ENCODE measurements around the gene ADAMTSL1. TPM values are rescaled to one million over a fixed set of nuclear protein-coding genes. Genes with fewer than 3 reads are reported as not detected.

Gene ADAMTSL1
- total and polyA plus RNA-seq, 2 of the 8 experiments (the other 6 are each of a cell fraction or from before 2014, with no cell fraction given) = 0.84 to 1.1 TPM

DNA sequence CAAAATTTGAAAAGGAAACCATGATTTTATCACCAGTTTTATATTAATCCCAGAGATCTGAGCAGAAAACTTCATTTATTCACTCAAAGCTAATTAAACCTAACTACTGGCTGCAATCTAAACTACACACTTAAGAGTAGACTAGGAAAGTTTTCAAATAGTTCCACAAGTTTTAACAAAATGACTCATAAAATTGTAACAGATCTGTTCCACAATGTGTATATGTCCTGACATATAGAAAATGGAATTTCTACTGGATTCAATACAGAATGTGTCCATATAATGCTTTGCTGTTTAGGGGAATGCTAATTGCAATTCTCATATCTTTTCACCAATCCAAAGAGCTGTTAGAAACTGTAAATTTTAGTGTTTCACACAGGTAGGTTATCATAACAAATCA lies 40.3 kb upstream of the ADAMTSL1 start:
- Histone ChIP-seq H2AFZ (ENCODE audit: low read length) (no peak overlapping the region), H3K27ac (ENCODE audit: low read depth, low read length) (no peak overlapping the region), H3K27me3 (replicated peaks in 1 of 4; ENCODE audit: control insufficient read depth in 3 of 4, extremely low read depth in 1 of 4, insufficient read depth in 3 of 4, low read length in 3 of 4) (no peaks in the 10 kb centered on the region; a peak in 1 of 7 replicates), H4K91ac (replicated peaks; ENCODE audit: insufficient read length, low read length) (no peak overlapping the region), H3K4me2 (ENCODE audit: insufficient read depth in 1 of 2, low read depth in 2 of 2, low read length in 2 of 2) (no peak overlapping the region), H2BK15ac (ENCODE audit: low read length) (no peak overlapping the region), H3K14ac (ENCODE audit: insufficient read length) (no peak overlapping the region), H2BK5ac (ENCODE audit: low read depth, low read length) (no peak overlapping the region), H2BK120ac (replicated peaks; ENCODE audit: low read depth, low read length) (no peak overlapping the region), H3K56ac (replicated peaks; ENCODE audit: insufficient read length, low read depth, low read length) (no peak overlapping the region), H4K20me1 (replicated peaks in 1 of 2; ENCODE audit: control insufficient read depth in 1 of 2, insufficient read depth in 2 of 2, low read length in 2 of 2) (no peaks in the 10 kb centered on the region), H3K4me3 (ENCODE audit: extremely low read depth in 1 of 4, insufficient read depth in 2 of 4, low read depth in 3 of 4, low read length in 4 of 4) (no peak overlapping the region), H2AK5ac (ENCODE audit: low read depth, low read length) (no peak overlapping the region), H3K23me2 (ENCODE audit: low read depth, low read length) (no peaks in the 10 kb centered on the region), H3K23ac (ENCODE audit: insufficient read length) (no peak overlapping the region), H2BK12ac (ENCODE audit: low read depth, low read length) (no peak overlapping the region), H3K9ac (replicated peaks in 1 of 4; ENCODE audit: extremely low read depth in 1 of 4, low read depth in 3 of 4, low read length in 3 of 4) (no peak overlapping the region), H2BK20ac (ENCODE audit: low read length) (no peak overlapping the region), H4K8ac (ENCODE audit: extremely low read depth, insufficient read depth, low read length) (no peak overlapping the region), H4K5ac (ENCODE audit: insufficient read length, low read depth, low read length) (no peak overlapping the region), H3K36me3 (ENCODE audit: control insufficient read depth in 2 of 4, insufficient read depth in 4 of 4, low read length in 3 of 4) (no peaks in the 10 kb centered on the region), H3K4ac (replicated peaks; ENCODE audit: insufficient read length, low read depth, low read length) (no peak overlapping the region), H3K9me3 (ENCODE audit: insufficient read depth in 2 of 2, low read depth in 1 of 2, low read length in 1 of 2) (no peaks in the 10 kb centered on the region), H3K18ac (ENCODE audit: extremely low read depth, low read length) (no peak overlapping the region), H3K79me2 (ENCODE audit: control insufficient read depth in 1 of 2, insufficient read depth in 2 of 2, low read length in 2 of 2) (no peaks in the 10 kb centered on the region), H3K4me1 (replicated peaks in 1 of 4; ENCODE audit: control insufficient read depth in 3 of 4, insufficient read depth in 4 of 4, low read length in 3 of 4) (peaks cover 0 to 7% (median 5%) of the 10 kb centered on the region in 4 experiments; a peak in 5 of 7 replicates), H3K79me1 (ENCODE audit: low read depth, low read length) (no peaks in the 10 kb centered on the region)
- ChIA-PET CTCF (ENCODE audit: partially characterized antibody) (interaction anchor here (0.6 to 1.9 kb wide), 3 partner anchors 9 to 54 kb away, joined by 4 read pairs; no protein-coding TSS in a partner anchor), POLR2A (ENCODE audit: partially characterized antibody) (no interaction called here)
- FAIRE-seq (no peak), DNase-seq (ENCODE audit: low read depth in 1 of 2, low spot score in 2 of 2) (no peak)
- TF ChIP-seq SP1 (IDR thresholded peaks at IDR 0.05; ENCODE audit: low read depth, low read length) (no peak), SIRT6 (IDR thresholded peaks at IDR 0.05; ENCODE audit: low read length) (no peak), BRCA1 (IDR thresholded peaks at IDR 0.05; ENCODE audit: low read depth, low read length) (no peak), TEAD4 (IDR thresholded peaks at IDR 0.05; ENCODE audit: low read depth, low read length) (no peak), POLR2AphosphoS5 (IDR thresholded peaks at IDR 0.05; ENCODE audit: low read depth, low read length) (no peak), EP300 (IDR thresholded peaks at IDR 0.05; ENCODE audit: borderline replicate concordance in 1 of 2, low read depth in 2 of 2, low read length in 2 of 2) (no peak), TBP (IDR thresholded peaks at IDR 0.05; ENCODE audit: low read depth, low read length) (no peak), CHD2 (IDR thresholded peaks at IDR 0.05; ENCODE audit: low read length) (no peak), CREB1 (IDR thresholded peaks at IDR 0.05) (no peak), CHD1 (IDR thresholded peaks at IDR 0.05; ENCODE audit: low read depth, low read length) (no peak), CBX5 (IDR thresholded peaks at IDR 0.05; ENCODE audit: low read depth, low read length) (no peak), CBX8 (IDR thresholded peaks at IDR 0.05; ENCODE audit: borderline replicate concordance, low read depth, low read length) (no peak), JUN (IDR thresholded peaks at IDR 0.05; ENCODE audit: low read depth, low read length) (no peak)
- TF ChIP-seq, protein P1, sequence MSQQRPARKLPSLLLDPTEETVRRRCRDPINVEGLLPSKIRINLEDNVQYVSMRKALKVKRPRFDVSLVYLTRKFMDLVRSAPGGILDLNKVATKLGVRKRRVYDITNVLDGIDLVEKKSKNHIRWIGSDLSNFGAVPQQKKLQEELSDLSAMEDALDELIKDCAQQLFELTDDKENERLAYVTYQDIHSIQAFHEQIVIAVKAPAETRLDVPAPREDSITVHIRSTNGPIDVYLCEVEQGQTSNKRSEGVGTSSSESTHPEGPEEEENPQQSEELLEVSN (IDR thresholded peaks at IDR 0.05) = no peak

Measured in H1 (cell line).